Spleen (tissue), 11 donors: ENCODE results near the gene JADE2. TPM values are rescaled to one million over a fixed set of nuclear protein-coding genes. Genes with fewer than 3 reads are reported as not detected.

Source experiments
- DNase-seq: peaks from one replicate; pipeline ENCODE4 v3.0.0-alpha.2; 2020
- H3K27ac ChIP-seq, 8 donors: fragments of 200-600 bp; sonication (generic) in 7 of 8; 1 replicate in 4 of 8; 2 replicates in 4 of 8; pipeline versions ENCODE4 v1.5.0 to v1.8.0; 2016 to 2021; ENCODE audit warnings: inconsistent platforms in 4 of 8, mild to moderate bottlenecking in 4 of 8, moderate library complexity in 1 of 8
- H3K27me3 ChIP-seq, 7 donors: fragments of 200-600 bp; sonication (generic) in 6 of 7; replicated peaks in 1 of 7; 1 replicate in 4 of 7; 2 replicates in 3 of 7; pipeline versions ENCODE4 v1.5.0 to v1.8.0; 2016 to 2021; ENCODE audit warnings: inconsistent platforms in 3 of 7, mild to moderate bottlenecking in 1 of 7
- H3K36me3 ChIP-seq, 6 donors: fragments of 200-600 bp; sonication (generic) in 5 of 6; 1 replicate in 4 of 6; 2 replicates in 2 of 6; pipeline versions ENCODE4 v1.5.0 to v1.8.0; 2016 to 2021; ENCODE audit warnings: inconsistent platforms in 2 of 6
- H3K4me1 ChIP-seq, 6 donors: fragments of 200-600 bp; sonication (generic) in 5 of 6; 1 replicate in 3 of 6; 2 replicates in 3 of 6; pipeline versions ENCODE4 v1.5.0 to v1.8.0; 2016 to 2021; ENCODE audit warnings: inconsistent platforms in 3 of 6
- H3K4me3 ChIP-seq, 8 donors: fragments of 200-600 bp; sonication (generic) in 7 of 8; 1 replicate in 4 of 8; 2 replicates in 4 of 8; pipeline versions ENCODE4 v1.5.0 to v1.8.0; 2016 to 2021; ENCODE audit warnings: inconsistent platforms in 4 of 8, mild to moderate bottlenecking in 4 of 8, moderate library complexity in 2 of 8
- H3K9me3 ChIP-seq, 8 donors: fragments of 200-600 bp; sonication (generic) in 7 of 8; 1 replicate in 4 of 8; 2 replicates in 4 of 8; pipeline versions ENCODE4 v1.5.0 to v1.8.0; 2016 to 2021; ENCODE audit warnings: inconsistent platforms in 4 of 8
- CTCF ChIP-seq, 11 experiments: fragments of 200-600 bp in 7 of 11; fragments of 450-650 bp in 4 of 11; sonication (generic) in 4 of 11; IDR thresholded peaks in 8 of 11; conservative IDR thresholded peaks in 3 of 11; 1 replicate in 7 of 11; 2 replicates in 4 of 11; pipeline versions ENCODE4 v1.4.0 to v1.8.0; 2016 to 2021; ENCODE audit warnings: antibody characterized with exemption in 11 of 11, inconsistent platforms in 4 of 11, mild to moderate bottlenecking in 1 of 11
- POLR2A ChIP-seq, 3 donors: fragments of 450-650 bp; IDR thresholded peaks; one replicate each; pipeline ENCODE4 v1.5.1; 2017; ENCODE audit warnings: antibody characterized with exemption in 3 of 3, mild to moderate bottlenecking in 1 of 3
- POLR2AphosphoS5 ChIP-seq, 3 donors: sonication (generic); formaldehyde crosslinking; IDR thresholded peaks; one replicate each; pipeline ENCODE4 v1.5.1; 2017; ENCODE audit warnings: antibody characterized with exemption in 3 of 3
- WGBS, 5 donors: extraction: QIAGEN DNeasy Blood & Tissue Kit in 3 of 5; methylation state at CpG; one replicate each; pipeline versions ENCODE4 v1.1.5 to v1.1.7; 2013 to 2018; 5-methylcytosine and 5-hydroxymethylcytosine counted together
- intact Hi-C: fragments of 100-400 bp; cut with DNase I; formaldehyde crosslinking; loops from one replicate; pipeline ENCODE4 v1.15.0; 2023; ENCODE audit warnings: low total_unique reads
- polyA plus RNA-seq, 3 donors: library from polyadenylated mRNA; stranded (reverse); fragments of 200-250 nt; gene quantifications; one replicate each; pipeline ENCODE4 v1.2.1, GENCODE V29; 2013
- total RNA-seq, 7 donors: library from RNA; depleted of rRNA in 3 of 7; stranded (reverse); fragments of >200 nt in 3 of 7; fragmentation: NEBNext Ultra II Directional in 4 of 7; extraction: Animal tissue kit (Norgen Biotek cat#: 25700) in 4 of 7; gene quantifications; one replicate each; pipeline versions ENCODE4 v1.1.0 to v1.2.1, GENCODE V29; 2016 to 2021
- donor health status: healthy with polysubstance abuse.
- donor health status: DM: no; HTN: no; CAD: no; lungs with moderate emphysema.
- donor health status: DM: no; HTN: no; CAD: no.
- donor health status: Bipolar disorder and iron deficiency.
- donor health status: healthy.
- donor health status: DM: no; HTN: no; CAD: no.
- donor health status: DM: yes; HTN: yes; CAD: no.

JADE2 gene
- total and polyA plus RNA-seq, 10 donors = 12.3 to 131 (median 94.3) TPM

GRCh38 chr5:134541736-134542376, 16.4 kb downstream of the JADE2 start:
- WGBS, 5 donors = 63 to 95% (median 87%) methylated on average over 3 to 4 of the region's 4 CpGs
- H3K36me3 ChIP-seq = peaks cover 7 to 99% (median 44%) of the 10 kb centered on the region in 6 donors
- H3K4me1 ChIP-seq = peaks cover 50 to 95% (median 78%) of the 10 kb centered on the region in 6 donors

DNA sequence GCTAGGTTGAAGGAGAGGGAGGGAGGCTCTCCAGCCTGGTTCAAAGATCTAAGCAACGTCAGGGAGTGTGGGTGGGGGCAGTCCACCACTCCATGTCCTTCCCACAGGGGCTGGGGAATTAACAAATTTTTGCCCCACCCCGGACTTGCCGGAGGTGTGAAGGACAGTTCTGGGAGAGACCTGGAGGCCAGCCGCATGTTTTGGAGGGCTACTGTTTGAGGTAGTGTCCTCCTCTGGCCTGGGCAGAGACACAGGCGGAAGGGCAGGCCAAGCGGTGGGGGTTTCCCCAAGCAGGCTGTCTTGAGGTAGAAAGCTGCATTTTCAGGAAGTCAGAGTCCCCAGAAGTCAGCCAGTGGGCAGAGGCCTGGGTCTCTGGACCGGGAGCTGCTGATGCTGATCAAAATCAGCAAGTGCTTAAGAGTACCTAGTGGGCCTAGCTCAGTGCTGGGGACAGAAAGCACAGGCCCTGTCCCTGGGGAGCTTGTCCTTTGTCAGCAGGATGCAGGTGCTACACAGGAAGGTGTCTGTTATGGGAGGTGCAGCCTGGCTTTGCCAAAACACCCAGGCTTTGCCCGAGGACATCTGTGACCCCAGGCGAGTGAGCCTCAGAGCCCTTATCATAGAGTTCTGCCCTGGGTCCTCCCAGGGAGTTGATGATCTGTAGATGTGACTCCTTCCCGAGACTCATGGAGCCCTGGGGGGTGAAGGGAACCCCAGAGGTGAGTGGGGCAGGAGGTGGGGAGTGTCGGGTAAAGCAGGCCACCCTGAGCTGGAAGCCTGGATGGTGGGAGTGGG, 18.5 kb downstream of the JADE2 start:
- peak; percentile 90 for DNase-seq
- 17 to 27% (median 21%) methylated on average over 11 of the region's 11 CpGs for WGBS, 5 donors
- Histone ChIP-seq H3K36me3 (peaks cover 3 to 99% (median 28%) of the 10 kb centered on the region in 6 donors), H3K4me1 (peaks cover 68 to 99% (median 95%) of the 10 kb centered on the region in 6 donors), H3K9me3 (no peaks in the 10 kb centered on the region), H3K4me3 (peak overlapping the region in 2 of 8 donors; percentile 17 to 41), H3K27ac (peak overlapping the region; percentile 53 to 90 (median 78)), H3K27me3 (no peaks in the 10 kb centered on the region)
- intact Hi-C loops = no loop called here
- TF ChIP-seq POLR2AphosphoS5 (IDR thresholded peaks at IDR 0.05) (peak; percentile 17 to 78 (median 77)), CTCF (IDR thresholded peaks at IDR 0.05 in 8 of 11, conservative IDR thresholded peaks at IDR 0.05 in 3 of 11) (no peak)

More at GRCh38 chr5:134541736-134542376, 16.4 kb downstream of the JADE2 start:
- intact Hi-C loops = no loop called here
- Histone ChIP-seq H3K9me3 (no peaks in the 10 kb centered on the region), H3K4me3 (no peak overlapping the region), H3K27ac (peak overlapping the region in 5 of 8 donors; percentile 14 to 73 (median 53)), H3K27me3 (no peaks in the 10 kb centered on the region)
- TF ChIP-seq POLR2AphosphoS5 (IDR thresholded peaks at IDR 0.05) (peak in 1 of 3 donors; percentile 25), POLR2A (IDR thresholded peaks at IDR 0.05) (no peak)
- DNase-seq = no peak

DNA sequence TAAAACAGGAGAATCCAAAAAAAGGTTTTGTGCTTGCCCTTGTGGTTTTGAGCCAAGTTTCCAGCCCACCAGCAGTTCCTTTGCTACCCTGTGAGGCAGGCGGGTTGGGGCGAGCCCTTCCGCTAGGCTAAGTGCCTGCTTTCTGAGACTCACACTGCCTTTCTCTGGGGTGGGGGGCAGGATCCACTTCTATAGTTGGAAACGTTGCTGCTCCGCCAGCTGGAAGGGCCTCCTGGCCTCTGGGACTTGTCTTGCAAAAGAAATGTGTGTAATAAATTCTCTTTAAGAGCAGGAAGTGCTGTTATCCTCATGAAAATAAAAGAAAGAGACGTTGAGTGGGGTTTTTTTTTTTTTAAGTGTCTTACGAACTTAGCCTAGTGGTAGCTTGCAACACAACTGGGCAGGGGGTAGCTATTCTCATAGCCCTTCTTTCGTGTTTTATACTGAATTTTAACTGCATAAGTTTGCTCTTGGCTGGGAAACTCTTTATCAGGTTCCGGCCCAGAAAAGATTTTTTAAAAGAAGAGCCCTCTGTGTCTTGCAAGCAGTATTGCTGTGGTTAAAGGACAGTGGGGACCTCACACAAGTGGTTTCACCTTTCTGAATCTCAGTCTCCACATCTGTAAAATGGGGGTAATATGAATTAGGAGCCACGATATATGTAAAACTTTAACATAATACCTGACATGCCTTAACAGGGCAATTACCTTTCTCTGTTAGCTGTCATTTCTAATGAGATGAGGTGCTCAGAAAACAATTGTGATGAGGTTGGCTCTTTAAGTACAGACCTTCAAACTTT, 19.8 kb downstream of the JADE2 start:
- Histone ChIP-seq H3K9me3 (no peaks in the 10 kb centered on the region), H3K27me3 (no peaks in the 10 kb centered on the region), H3K4me1 (peaks cover 66 to 100% (median 98%) of the 10 kb centered on the region in 6 donors), H3K27ac (peak overlapping the region; percentile 57 to 90 (median 78)), H3K4me3 (peak overlapping the region in 4 of 8 donors; percentile 0 to 41 (median 12)), H3K36me3 (peaks cover 3 to 99% (median 23%) of the 10 kb centered on the region in 6 donors)
- peak; percentile 85 for DNase-seq
- intact Hi-C loops = no loop called here
- WGBS, 5 donors = 19 to 26% (median 23%) methylated on average over 10 of the region's 10 CpGs
- TF ChIP-seq CTCF (IDR thresholded peaks at IDR 0.05 in 8 of 11, conservative IDR thresholded peaks at IDR 0.05 in 3 of 11) (peak in 1 of 11 experiments; percentile 5), POLR2AphosphoS5 (IDR thresholded peaks at IDR 0.05) (peak in 2 of 3 donors; percentile 56 to 67), POLR2A (IDR thresholded peaks at IDR 0.05) (no peak)

DNA sequence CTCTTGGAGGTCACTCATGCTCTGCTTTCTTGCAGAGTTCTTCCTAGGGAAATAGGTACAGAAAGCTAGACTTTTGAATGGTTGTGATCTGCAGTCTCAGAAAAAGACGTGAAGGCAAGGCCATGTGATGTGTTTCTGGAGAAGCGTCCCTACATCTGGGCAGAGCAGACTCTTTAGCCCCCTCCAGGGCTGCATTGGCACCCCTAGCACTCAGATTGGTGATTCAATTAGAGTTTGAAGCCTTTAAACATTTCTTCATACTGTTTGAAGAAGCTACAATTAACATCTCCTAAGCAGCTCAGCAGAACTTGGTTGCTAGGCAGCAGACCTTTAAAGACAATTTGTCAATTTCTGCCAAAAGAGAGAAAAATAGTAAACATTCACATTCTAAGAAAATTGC, 21.6 kb downstream of the JADE2 start:
- intact Hi-C loops = no loop called here
- 68 to 84% (median 79%) methylated on average over 2 of the region's 2 CpGs for WGBS, 5 donors
- Histone ChIP-seq H3K36me3 (peaks cover 1 to 98% (median 17%) of the 10 kb centered on the region in 6 donors), H3K27me3 (no peaks in the 10 kb centered on the region), H3K27ac (peak overlapping the region in 3 of 8 donors; percentile 2 to 42 (median 32)), H3K4me3 (no peak overlapping the region), H3K9me3 (no peaks in the 10 kb centered on the region), H3K4me1 (peaks cover 57 to 100% (median 94%) of the 10 kb centered on the region in 6 donors)
- no peak for DNase-seq
- no peak for TF ChIP-seq CTCF (IDR thresholded peaks at IDR 0.05 in 8 of 11, conservative IDR thresholded peaks at IDR 0.05 in 3 of 11)
- TF ChIP-seq POLR2A (IDR thresholded peaks at IDR 0.05) = no peak
